ENCODE data around the gene C5orf52. TPM values are rescaled to one million over a fixed set of nuclear protein-coding genes. Genes with fewer than 3 reads are reported as not detected.
A peak's percentile ranks its signal among the peaks of the same experiment; 100 is the strongest.

Gene C5orf52
- total and polyA plus RNA-seq, 2 donors (not counting 1 experiment from before 2014, with no cell fraction given): not detected

- Histone ChIP-seq H2AFZ (ENCODE audit: low read length) (no peak overlapping the region), H3K79me2 (ENCODE audit: control insufficient read depth, insufficient read depth, low read length) (no peaks in the 10 kb centered on the region), H3K9me3 (ENCODE audit: control insufficient read depth, insufficient read depth, low read depth, low read length) (no peaks in the 10 kb centered on the region), H3K9ac (ENCODE audit: insufficient read depth, low read length) (no peak overlapping the region), H3K27ac (ENCODE audit: insufficient read depth, low read length) (no peak overlapping the region), H3K4me2 (ENCODE audit: extremely low read depth, insufficient read depth, low read length) (no peak overlapping the region), H3K4me1 (ENCODE audit: control insufficient read depth, extremely low read depth, insufficient read depth, low read length) (peaks cover 4% of the 10 kb centered on the region), H4K20me1 (ENCODE audit: control insufficient read depth, extremely low read depth, insufficient read depth, low read length) (no peaks in the 10 kb centered on the region), H3K27me3 (ENCODE audit: control insufficient read depth, insufficient read depth, low read length) (no peaks in the 10 kb centered on the region), H3K4me3 (replicated peaks in 1 of 4; ENCODE audit: control extremely low read depth in 1 of 4, insufficient read depth in 1 of 4, low read depth in 3 of 4, low read length in 4 of 4) (no peak overlapping the region), H3K36me3 (ENCODE audit: control insufficient read depth, insufficient read depth, low read length) (no peaks in the 10 kb centered on the region)
- TF ChIP-seq EZH2 (IDR thresholded peaks at IDR 0.05; ENCODE audit: low read length, missing control alignments) (no peak), CTCF (conservative IDR thresholded peaks at IDR 0.05 in 1 of 2, IDR thresholded peaks at IDR 0.05 in 1 of 2; ENCODE audit: low read depth in 1 of 2, low read length in 2 of 2) (no peak)
- no peak for DNase-seq (ENCODE audit: low read depth in 2 of 2)
Measured at GRCh38 chr5:157709346-157709745, 38.0 kb downstream of the C5orf52 start.

DNA sequence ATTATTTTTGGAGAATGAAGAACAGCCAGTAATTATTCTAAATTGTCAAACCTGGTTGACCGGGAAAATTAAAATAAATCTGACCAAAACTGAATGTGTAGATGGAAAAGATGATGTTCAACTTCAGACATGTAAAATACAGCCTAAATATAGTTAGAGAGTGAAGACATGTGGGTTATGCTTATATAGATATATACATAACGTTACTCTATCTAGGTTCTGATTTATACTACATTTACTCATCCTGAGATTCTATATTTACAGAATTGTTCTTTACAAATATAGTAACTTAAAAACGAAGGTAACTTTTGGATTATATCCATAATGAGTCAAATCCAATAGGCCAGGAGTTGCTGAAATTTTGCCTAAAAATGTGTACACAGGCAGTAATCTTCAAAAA lies 39.1 kb downstream of the C5orf52 start:
- DNase-seq (ENCODE audit: low read depth in 2 of 2): no peak
- Histone ChIP-seq H4K20me1 (ENCODE audit: control insufficient read depth, extremely low read depth, insufficient read depth, low read length) (no peaks in the 10 kb centered on the region), H3K27ac (ENCODE audit: insufficient read depth, low read length) (no peak overlapping the region), H3K79me2 (ENCODE audit: control insufficient read depth, insufficient read depth, low read length) (no peaks in the 10 kb centered on the region), H3K4me3 (replicated peaks in 1 of 4; ENCODE audit: control extremely low read depth in 1 of 4, insufficient read depth in 1 of 4, low read depth in 3 of 4, low read length in 4 of 4) (no peak overlapping the region), H2AFZ (ENCODE audit: low read length) (no peak overlapping the region), H3K36me3 (ENCODE audit: control insufficient read depth, insufficient read depth, low read length) (no peaks in the 10 kb centered on the region), H3K4me2 (ENCODE audit: extremely low read depth, insufficient read depth, low read length) (peak overlapping the region; percentile 37), H3K9ac (ENCODE audit: insufficient read depth, low read length) (no peak overlapping the region), H3K4me1 (ENCODE audit: control insufficient read depth, extremely low read depth, insufficient read depth, low read length) (peaks cover 4% of the 10 kb centered on the region), H3K27me3 (ENCODE audit: control insufficient read depth, insufficient read depth, low read length) (no peaks in the 10 kb centered on the region), H3K9me3 (ENCODE audit: control insufficient read depth, insufficient read depth, low read depth, low read length) (no peaks in the 10 kb centered on the region)
- TF ChIP-seq EZH2 (IDR thresholded peaks at IDR 0.05; ENCODE audit: low read length, missing control alignments): no peak
- no peak for TF ChIP-seq CTCF (conservative IDR thresholded peaks at IDR 0.05 in 1 of 2, IDR thresholded peaks at IDR 0.05 in 1 of 2; ENCODE audit: low read depth in 1 of 2, low read length in 2 of 2)

GRCh38 chr5:157710882-157711281 lies 39.5 kb downstream of the C5orf52 start:
- DNase-seq (ENCODE audit: low read depth in 2 of 2): peak; percentile 29 to 88
- Histone ChIP-seq H2AFZ (ENCODE audit: low read length) (no peak overlapping the region), H3K27me3 (ENCODE audit: control insufficient read depth, insufficient read depth, low read length) (no peaks in the 10 kb centered on the region), H3K9me3 (ENCODE audit: control insufficient read depth, insufficient read depth, low read depth, low read length) (no peaks in the 10 kb centered on the region), H4K20me1 (ENCODE audit: control insufficient read depth, extremely low read depth, insufficient read depth, low read length) (no peaks in the 10 kb centered on the region), H3K9ac (ENCODE audit: insufficient read depth, low read length) (no peak overlapping the region), H3K4me2 (ENCODE audit: extremely low read depth, insufficient read depth, low read length) (peak overlapping the region; percentile 48), H3K27ac (ENCODE audit: insufficient read depth, low read length) (no peak overlapping the region), H3K4me1 (ENCODE audit: control insufficient read depth, extremely low read depth, insufficient read depth, low read length) (peaks cover 4% of the 10 kb centered on the region), H3K36me3 (ENCODE audit: control insufficient read depth, insufficient read depth, low read length) (no peaks in the 10 kb centered on the region), H3K79me2 (ENCODE audit: control insufficient read depth, insufficient read depth, low read length) (no peaks in the 10 kb centered on the region), H3K4me3 (replicated peaks in 1 of 4; ENCODE audit: control extremely low read depth in 1 of 4, insufficient read depth in 1 of 4, low read depth in 3 of 4, low read length in 4 of 4) (no peak overlapping the region)
- TF ChIP-seq CTCF (conservative IDR thresholded peaks at IDR 0.05 in 1 of 2, IDR thresholded peaks at IDR 0.05 in 1 of 2; ENCODE audit: low read depth in 1 of 2, low read length in 2 of 2): no peak
- TF ChIP-seq EZH2 (IDR thresholded peaks at IDR 0.05; ENCODE audit: low read length, missing control alignments): no peak
